Measurements from ENCODE around the gene RIMBP2.

RIMBP2 gene

DNA sequence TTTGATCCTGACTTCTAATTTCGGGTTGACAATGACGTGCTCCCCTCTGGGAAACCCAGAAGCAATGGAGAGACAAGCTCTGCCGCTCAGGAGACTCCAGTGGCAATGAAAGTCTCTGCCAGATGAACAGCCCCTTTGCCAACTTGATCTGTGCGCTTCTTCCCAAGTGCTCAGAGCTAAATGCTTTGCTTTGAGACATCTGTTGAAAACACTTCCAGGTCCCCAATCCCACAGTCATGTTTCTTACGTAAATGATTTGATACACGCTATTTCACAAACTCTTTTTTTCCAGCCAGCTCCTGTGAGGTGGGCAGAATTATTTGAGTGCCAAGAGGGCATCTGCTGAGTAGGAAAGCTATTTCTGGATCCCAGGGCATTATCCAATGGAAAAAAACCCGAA lies 147.6 kb downstream of the RIMBP2 start:
- Histone ChIP-seq H4K20me1 (ENCODE audit: insufficient read depth, low read length) (no peaks in the 10 kb centered on the region), H3K4me2 (ENCODE audit: low read depth, low read length) (no peak overlapping the region), H3F3A (ENCODE audit: insufficient read depth, low read length) (no peaks in the 10 kb centered on the region), H3K9me3 (replicated peaks; ENCODE audit: insufficient read depth, low read length) (no peaks in the 10 kb centered on the region), H3K9me2 (replicated peaks; ENCODE audit: insufficient read depth, low read length) (no peaks in the 10 kb centered on the region), H3K27me3 (replicated peaks; ENCODE audit: insufficient read depth, low read length) (no peaks in the 10 kb centered on the region), H3K79me2 (ENCODE audit: low read length) (no peaks in the 10 kb centered on the region), H3K4me1 (ENCODE audit: low read length) (no peaks in the 10 kb centered on the region), H3K9ac (ENCODE audit: low read length) (no peak overlapping the region), H3K27ac (ENCODE audit: low read length) (no peak overlapping the region), H3K4me3 (ENCODE audit: low read length) (no peak overlapping the region), H2AFZ (ENCODE audit: low read length) (no peak overlapping the region), H3K36me3 (replicated peaks; ENCODE audit: insufficient read depth, low read length) (no peaks in the 10 kb centered on the region)
- no peak for TF ChIP-seq EZH2phosphoT487 (IDR thresholded peaks at IDR 0.05; ENCODE audit: low read length)
- TF ChIP-seq EZH2 (optimal IDR thresholded peaks at IDR 0.05; ENCODE audit: low read depth, low read length): no peak
- TF ChIP-seq, protein P1, sequence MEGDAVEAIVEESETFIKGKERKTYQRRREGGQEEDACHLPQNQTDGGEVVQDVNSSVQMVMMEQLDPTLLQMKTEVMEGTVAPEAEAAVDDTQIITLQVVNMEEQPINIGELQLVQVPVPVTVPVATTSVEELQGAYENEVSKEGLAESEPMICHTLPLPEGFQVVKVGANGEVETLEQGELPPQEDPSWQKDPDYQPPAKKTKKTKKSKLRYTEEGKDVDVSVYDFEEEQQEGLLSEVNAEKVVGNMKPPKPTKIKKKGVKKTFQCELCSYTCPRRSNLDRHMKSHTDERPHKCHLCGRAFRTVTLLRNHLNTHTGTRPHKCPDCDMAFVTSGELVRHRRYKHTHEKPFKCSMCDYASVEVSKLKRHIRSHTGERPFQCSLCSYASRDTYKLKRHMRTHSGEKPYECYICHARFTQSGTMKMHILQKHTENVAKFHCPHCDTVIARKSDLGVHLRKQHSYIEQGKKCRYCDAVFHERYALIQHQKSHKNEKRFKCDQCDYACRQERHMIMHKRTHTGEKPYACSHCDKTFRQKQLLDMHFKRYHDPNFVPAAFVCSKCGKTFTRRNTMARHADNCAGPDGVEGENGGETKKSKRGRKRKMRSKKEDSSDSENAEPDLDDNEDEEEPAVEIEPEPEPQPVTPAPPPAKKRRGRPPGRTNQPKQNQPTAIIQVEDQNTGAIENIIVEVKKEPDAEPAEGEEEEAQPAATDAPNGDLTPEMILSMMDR (IDR thresholded peaks at IDR 0.05; ENCODE audit: low read length): no peak
- no peak for DNase-seq

DNA sequence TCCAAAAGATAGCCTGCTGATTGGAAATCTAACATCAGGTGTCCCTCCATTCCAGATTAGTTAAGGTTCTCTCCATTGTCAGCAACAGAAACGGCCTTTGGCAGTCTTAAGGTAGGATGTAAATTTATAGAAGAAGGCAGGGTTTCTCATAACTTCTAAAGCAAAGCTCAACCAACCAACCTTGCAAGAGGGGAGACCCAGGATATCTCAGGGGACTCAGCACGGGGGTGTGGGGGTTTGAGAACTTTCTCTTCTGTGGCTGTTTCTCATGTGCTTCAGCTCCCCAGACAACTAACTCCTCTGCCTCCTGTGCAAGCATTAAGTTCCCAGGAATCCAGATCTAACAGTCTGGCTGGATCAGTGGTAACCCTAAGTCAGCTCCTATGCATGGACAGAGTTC lies 148.1 kb downstream of the RIMBP2 start:
- Histone ChIP-seq H3K79me2 (ENCODE audit: low read length) (no peaks in the 10 kb centered on the region), H3K4me3 (ENCODE audit: low read length) (no peak overlapping the region), H3K4me2 (ENCODE audit: low read depth, low read length) (no peak overlapping the region), H3K27ac (ENCODE audit: low read length) (no peak overlapping the region), H3K9me2 (replicated peaks; ENCODE audit: insufficient read depth, low read length) (no peaks in the 10 kb centered on the region), H3K27me3 (replicated peaks; ENCODE audit: insufficient read depth, low read length) (no peaks in the 10 kb centered on the region), H2AFZ (ENCODE audit: low read length) (no peak overlapping the region), H3K9me3 (replicated peaks; ENCODE audit: insufficient read depth, low read length) (no peaks in the 10 kb centered on the region), H3K4me1 (ENCODE audit: low read length) (no peaks in the 10 kb centered on the region), H3K9ac (ENCODE audit: low read length) (no peak overlapping the region), H3F3A (ENCODE audit: insufficient read depth, low read length) (no peaks in the 10 kb centered on the region), H3K36me3 (replicated peaks; ENCODE audit: insufficient read depth, low read length) (no peaks in the 10 kb centered on the region), H4K20me1 (ENCODE audit: insufficient read depth, low read length) (no peaks in the 10 kb centered on the region)
- TF ChIP-seq EZH2 (optimal IDR thresholded peaks at IDR 0.05; ENCODE audit: low read depth, low read length) (no peak), EZH2phosphoT487 (IDR thresholded peaks at IDR 0.05; ENCODE audit: low read length) (no peak)
- TF ChIP-seq, protein P1 (IDR thresholded peaks at IDR 0.05; ENCODE audit: low read length): no peak
- DNase-seq: no peak

DNA sequence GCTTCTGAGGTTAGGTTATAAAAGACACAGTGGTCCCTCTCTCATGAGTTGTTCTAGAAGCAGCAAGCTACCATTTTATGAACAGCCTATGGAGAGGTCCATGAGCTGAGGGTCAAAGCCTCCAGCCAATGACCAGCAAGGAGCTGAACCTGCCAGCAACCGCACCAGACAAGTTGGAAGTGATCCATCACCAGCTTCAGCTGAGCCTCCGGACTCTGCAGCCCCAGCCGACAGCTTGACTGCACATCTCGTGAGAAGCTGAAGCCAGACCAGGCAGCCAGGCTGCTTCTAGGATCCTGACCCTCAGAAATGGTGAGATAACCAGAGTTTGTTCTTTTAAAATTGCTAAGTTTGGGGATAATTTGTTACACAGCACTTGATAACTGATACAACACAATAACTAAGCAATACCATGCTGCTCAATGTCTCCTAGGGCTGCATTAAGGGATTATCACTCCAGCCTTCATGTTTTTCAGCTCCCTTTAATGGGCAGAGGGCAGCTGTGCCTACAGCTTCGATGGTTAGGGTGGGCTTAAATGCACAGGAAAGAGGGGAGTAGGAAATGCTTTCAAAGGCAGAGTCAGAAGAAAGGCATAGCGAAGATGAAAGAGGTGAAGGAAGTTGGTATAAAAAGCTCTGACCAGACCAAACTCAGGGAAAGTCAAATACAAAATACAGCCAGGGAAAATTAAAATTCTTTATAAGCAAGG lies 149.5 kb downstream of the RIMBP2 start:
- TF ChIP-seq, protein P1 (IDR thresholded peaks at IDR 0.05; ENCODE audit: low read length): no peak
- TF ChIP-seq EZH2 (optimal IDR thresholded peaks at IDR 0.05; ENCODE audit: low read depth, low read length): no peak
- no peak for TF ChIP-seq EZH2phosphoT487 (IDR thresholded peaks at IDR 0.05; ENCODE audit: low read length)
- H4K20me1 ChIP-seq (ENCODE audit: insufficient read depth, low read length): no peaks in the 10 kb centered on the region
- no peaks in the 10 kb centered on the region for H3K27me3 ChIP-seq (replicated peaks; ENCODE audit: insufficient read depth, low read length)
- no peaks in the 10 kb centered on the region for H3F3A ChIP-seq (ENCODE audit: insufficient read depth, low read length)
- H3K9ac ChIP-seq (ENCODE audit: low read length): no peak overlapping the region
- no peaks in the 10 kb centered on the region for H3K36me3 ChIP-seq (replicated peaks; ENCODE audit: insufficient read depth, low read length)
- H3K27ac ChIP-seq (ENCODE audit: low read length): no peak overlapping the region
- H2AFZ ChIP-seq (ENCODE audit: low read length): no peak overlapping the region
- H3K9me3 ChIP-seq (replicated peaks; ENCODE audit: insufficient read depth, low read length): no peaks in the 10 kb centered on the region
- H3K4me3 ChIP-seq (ENCODE audit: low read length): no peak overlapping the region
- H3K79me2 ChIP-seq (ENCODE audit: low read length): no peaks in the 10 kb centered on the region
- no peak for DNase-seq
- no peaks in the 10 kb centered on the region for H3K9me2 ChIP-seq (replicated peaks; ENCODE audit: insufficient read depth, low read length)
- no peaks in the 10 kb centered on the region for H3K4me1 ChIP-seq (ENCODE audit: low read length)
- no peak overlapping the region for H3K4me2 ChIP-seq (ENCODE audit: low read depth, low read length)
